ENCODE measurements around the gene SHBG. TPM values are rescaled to one million over a fixed set of nuclear protein-coding genes. Genes with fewer than 3 reads are reported as not detected.
A peak's percentile ranks its signal among the peaks of the same experiment; 100 is the strongest.

SHBG gene
- total RNA-seq, 1 donor from 2014 or later = not detected

DNA sequence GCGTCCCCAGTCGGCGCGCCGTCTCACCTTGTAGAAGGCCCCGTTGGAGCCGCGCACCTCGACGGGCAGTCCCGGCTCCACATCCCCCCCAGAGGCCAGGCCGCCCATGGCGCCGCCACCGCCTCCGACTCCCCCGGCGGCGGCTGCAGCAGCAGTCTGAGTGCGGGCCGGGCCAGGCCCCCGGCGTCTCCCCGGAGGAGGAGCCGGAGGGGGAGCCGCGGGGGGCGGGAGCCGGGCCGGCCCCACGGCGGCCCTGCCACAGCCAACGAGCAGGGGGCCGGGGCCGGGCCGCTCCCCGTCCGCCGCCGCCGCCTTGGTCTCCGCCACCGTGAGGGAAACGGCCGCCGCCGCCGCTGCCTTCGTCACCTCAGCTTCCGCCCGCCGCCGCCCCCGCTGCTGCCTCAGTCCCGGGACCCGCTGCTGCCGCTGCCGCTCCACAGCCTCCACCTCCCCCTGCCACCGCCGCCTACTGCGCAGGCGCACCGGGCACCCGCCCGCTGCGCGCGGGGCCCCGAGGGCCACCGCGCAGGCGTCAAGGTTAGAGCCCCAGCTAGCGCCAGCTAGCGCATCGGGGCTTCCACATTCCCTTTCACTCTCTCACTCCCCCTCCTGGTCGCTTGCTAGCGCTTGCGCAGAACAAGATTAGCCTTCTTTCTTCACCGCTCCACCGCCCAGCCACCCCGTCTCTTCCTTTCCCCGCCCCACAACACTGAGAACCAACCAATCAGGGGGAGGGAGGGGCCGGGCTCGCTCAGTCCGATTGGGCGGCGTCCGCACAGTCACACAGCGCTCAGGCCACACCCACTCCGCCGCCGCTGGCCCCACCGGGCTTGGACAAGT is 15.3 kb upstream of the SHBG start, which contains the start of gene FXR2:
Gene FXR2, minus strand, starts transcription at position 473 of the 840 bp plus-strand sequence. Its CDS starts 365 bp downstream, at position 108.
- Histone ChIP-seq H3K4me3 (peak within 1 kb of the TSS; percentile 83 to 98), H3K27me3 (no peaks in the 10 kb centered on the region), H3K27ac (peak within 1 kb of the TSS; percentile 86), H3K9me3 (no peaks in the 10 kb centered on the region), H3K4me1 (peaks cover 50% of the 10 kb centered on the region), H3K36me3 (no peaks in the 10 kb centered on the region)
- intact Hi-C loops (cut with DNase I) = loop anchor here (2.0 kb wide), 1 partner anchor 72 kb away; the partner anchor contains the start of gene TP53
- TF ChIP-seq POLR2AphosphoS5 (IDR thresholded peaks at IDR 0.05; ENCODE audit: insufficient read depth in 1 of 2, low read depth in 1 of 2) = peak in 1 of 2 donors; percentile 79
- TF ChIP-seq POLR2A (IDR thresholded peaks at IDR 0.05) = peak in 1 of 2 donors; percentile 90
- TF ChIP-seq, protein P1, sequence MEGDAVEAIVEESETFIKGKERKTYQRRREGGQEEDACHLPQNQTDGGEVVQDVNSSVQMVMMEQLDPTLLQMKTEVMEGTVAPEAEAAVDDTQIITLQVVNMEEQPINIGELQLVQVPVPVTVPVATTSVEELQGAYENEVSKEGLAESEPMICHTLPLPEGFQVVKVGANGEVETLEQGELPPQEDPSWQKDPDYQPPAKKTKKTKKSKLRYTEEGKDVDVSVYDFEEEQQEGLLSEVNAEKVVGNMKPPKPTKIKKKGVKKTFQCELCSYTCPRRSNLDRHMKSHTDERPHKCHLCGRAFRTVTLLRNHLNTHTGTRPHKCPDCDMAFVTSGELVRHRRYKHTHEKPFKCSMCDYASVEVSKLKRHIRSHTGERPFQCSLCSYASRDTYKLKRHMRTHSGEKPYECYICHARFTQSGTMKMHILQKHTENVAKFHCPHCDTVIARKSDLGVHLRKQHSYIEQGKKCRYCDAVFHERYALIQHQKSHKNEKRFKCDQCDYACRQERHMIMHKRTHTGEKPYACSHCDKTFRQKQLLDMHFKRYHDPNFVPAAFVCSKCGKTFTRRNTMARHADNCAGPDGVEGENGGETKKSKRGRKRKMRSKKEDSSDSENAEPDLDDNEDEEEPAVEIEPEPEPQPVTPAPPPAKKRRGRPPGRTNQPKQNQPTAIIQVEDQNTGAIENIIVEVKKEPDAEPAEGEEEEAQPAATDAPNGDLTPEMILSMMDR (IDR thresholded peaks at IDR 0.05) = peak; percentile 24 to 63 (median 31)
- peak; percentile 100 for DNase-seq (ENCODE audit: extremely low spot score in 2 of 2)

DNA sequence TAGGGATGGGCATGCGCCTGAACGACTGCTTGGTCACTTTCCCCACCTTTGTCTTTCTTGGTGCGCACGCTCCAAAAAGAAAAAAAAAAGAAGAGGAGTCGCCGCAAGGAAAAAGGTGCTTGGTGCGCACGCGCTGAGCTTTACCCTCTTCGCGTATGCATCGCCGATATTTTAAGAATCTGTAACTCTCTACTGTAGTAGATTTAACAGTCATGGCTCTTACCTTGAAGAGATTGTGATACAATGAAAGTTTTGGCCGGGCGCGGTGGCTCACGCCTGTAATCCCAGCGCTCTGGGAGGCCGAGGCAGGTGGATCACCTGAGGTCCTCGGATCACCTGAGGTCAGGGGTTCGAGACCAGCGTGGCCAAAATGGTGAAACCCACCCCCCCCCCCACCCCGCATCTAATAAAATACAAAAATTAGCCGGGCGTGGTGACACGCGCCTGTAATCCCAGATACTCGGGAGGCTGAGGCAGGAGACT is 14.6 kb upstream of the SHBG start:
- TF ChIP-seq POLR2AphosphoS5 (IDR thresholded peaks at IDR 0.05; ENCODE audit: insufficient read depth in 1 of 2, low read depth in 1 of 2) = peak in 1 of 2 donors; percentile 95
- TF ChIP-seq, protein P1 (IDR thresholded peaks at IDR 0.05) = no peak
- DNase-seq (ENCODE audit: extremely low spot score in 2 of 2) = no peak
- no peaks in the 10 kb centered on the region for H3K27me3 ChIP-seq
- peak overlapping the region; percentile 75 for H3K27ac ChIP-seq
- intact Hi-C loops (cut with DNase I) = loop anchor here (2.0 kb wide), 1 partner anchor 71 kb away; the partner anchor contains the start of gene TP53
- H3K4me3 ChIP-seq = peak overlapping the region; percentile 44 to 83
- peaks cover 45% of the 10 kb centered on the region for H3K4me1 ChIP-seq
- no peaks in the 10 kb centered on the region for H3K9me3 ChIP-seq
- no peaks in the 10 kb centered on the region for H3K36me3 ChIP-seq

DNA sequence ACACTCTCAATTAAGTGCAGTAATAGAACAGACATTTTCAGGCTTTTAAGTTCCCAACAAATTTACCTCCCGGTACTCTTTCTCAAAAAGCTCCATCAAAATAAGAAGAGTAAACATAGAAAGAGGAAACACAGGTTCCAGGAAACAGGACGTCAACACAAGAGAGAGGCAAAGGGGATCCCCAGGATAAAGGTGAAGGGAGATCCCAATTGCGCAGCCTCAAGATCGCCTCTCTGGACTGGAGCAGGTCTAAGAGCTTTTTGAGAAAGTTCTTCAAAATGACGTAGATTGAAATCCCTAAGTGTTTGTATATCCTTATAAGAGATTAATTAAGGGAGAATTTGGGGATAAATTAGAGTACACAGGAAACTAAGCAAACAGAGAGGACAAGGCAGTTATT is 11.3 kb upstream of the SHBG start:
- intact Hi-C loops (cut with DNase I) = no loop called here

DNA sequence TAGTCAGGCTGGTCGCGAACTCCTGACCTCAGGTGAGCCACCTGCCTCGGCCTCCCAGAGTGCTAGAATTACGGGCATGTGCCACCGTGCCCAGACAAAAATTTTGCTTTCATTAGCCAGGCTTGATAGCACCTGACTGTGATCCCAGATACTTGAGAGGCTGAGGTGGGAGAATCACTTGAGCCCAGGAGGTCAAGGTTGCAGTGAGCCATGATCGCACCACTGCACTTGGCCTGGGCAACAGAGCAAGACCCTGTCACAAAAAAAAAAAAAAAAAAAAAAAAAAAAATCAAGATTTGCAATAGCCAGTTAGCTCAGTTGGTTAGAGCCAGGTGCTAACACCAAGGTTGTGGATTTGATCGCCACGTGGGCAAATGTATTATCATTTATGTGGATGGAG is 9.1 kb upstream of the SHBG start:
- Histone ChIP-seq H3K36me3 (no peaks in the 10 kb centered on the region), H3K4me1 (no peaks in the 10 kb centered on the region), H3K4me3 (no peak overlapping the region), H3K27me3 (no peaks in the 10 kb centered on the region), H3K27ac (no peak overlapping the region), H3K9me3 (no peaks in the 10 kb centered on the region)
- intact Hi-C loops (cut with DNase I) = no loop called here
- no peak for TF ChIP-seq POLR2A (IDR thresholded peaks at IDR 0.05)
- TF ChIP-seq, protein P1 (IDR thresholded peaks at IDR 0.05) = no peak
- TF ChIP-seq POLR2AphosphoS5 (IDR thresholded peaks at IDR 0.05; ENCODE audit: insufficient read depth in 1 of 2, low read depth in 1 of 2) = no peak
- DNase-seq (ENCODE audit: extremely low spot score in 2 of 2) = no peak

More for the DNA sequence above, 11.3 kb upstream of the SHBG start:
- no peak for TF ChIP-seq POLR2A (IDR thresholded peaks at IDR 0.05)
- TF ChIP-seq POLR2AphosphoS5 (IDR thresholded peaks at IDR 0.05; ENCODE audit: insufficient read depth in 1 of 2, low read depth in 1 of 2) = no peak
- TF ChIP-seq, protein P1 (IDR thresholded peaks at IDR 0.05) = no peak
- Histone ChIP-seq H3K9me3 (no peaks in the 10 kb centered on the region), H3K4me3 (no peak overlapping the region), H3K4me1 (peaks cover 12% of the 10 kb centered on the region), H3K27me3 (no peaks in the 10 kb centered on the region), H3K27ac (no peak overlapping the region), H3K36me3 (no peaks in the 10 kb centered on the region)
- no peak for DNase-seq (ENCODE audit: extremely low spot score in 2 of 2)
